GM12864 (cell line): Measurements from ENCODE around the gene FHOD3.

Experiments used
- DNase-seq: peaks from one replicate; pipeline ENCODE4 v3.0.0-alpha.2; 2011; ENCODE audit warnings: low read depth
- H3K4me3 ChIP-seq: 2 replicates; pipeline ENCODE4 v1.5.1; 2011; ENCODE audit warnings: mild to moderate bottlenecking, low read depth, low read length, control low read depth
- CTCF ChIP-seq: IDR thresholded peaks from 2 replicates; pipeline ENCODE4 v1.5.1; 2011; ENCODE audit warnings: low read depth, mild to moderate bottlenecking, moderate library complexity, low read length, control low read depth, inconsistent platforms; ENCODE audit errors: missing control alignments

Gene FHOD3

DNA sequence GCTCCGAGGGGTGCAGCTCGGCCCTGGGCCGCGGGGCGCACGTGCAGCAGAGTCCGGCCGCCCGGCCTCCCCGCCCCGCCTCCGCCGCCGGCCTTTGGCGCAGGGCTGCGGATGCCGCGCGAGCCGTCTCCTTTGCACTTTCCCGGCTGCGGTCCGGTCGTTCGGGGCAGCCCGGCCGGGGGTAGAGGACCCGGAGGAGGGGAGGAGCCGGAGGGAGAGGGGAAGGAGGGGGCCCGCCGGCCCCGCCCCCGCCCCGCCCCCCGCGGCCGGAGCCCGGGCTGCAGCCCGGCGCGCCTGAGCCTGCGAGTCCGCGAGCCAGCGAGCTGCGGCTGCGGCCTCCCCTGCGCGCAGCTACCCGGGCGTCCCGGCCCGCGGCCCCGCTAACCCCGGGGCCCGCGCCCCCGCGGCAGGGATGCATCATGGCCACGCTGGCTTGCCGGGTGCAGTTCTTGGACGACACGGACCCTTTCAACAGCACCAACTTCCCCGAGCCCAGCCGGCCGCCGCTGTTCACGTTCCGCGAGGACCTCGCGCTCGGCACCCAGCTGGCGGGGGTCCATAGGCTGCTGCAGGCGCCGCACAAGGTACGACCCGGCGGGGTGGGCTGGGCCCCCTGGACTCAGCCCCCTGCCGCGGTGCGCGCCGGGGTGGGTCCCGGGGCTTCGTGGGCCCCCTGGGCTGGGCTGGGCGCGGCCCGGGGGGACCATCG, at the start of gene FHOD3:
FHOD3 (plus strand) TSS at position 297 of the 709 bp plus-strand sequence; CDS start at position 420, 123 bp downstream.
- no peak for TF ChIP-seq CTCF
- peak within 1 kb of the TSS; percentile 34 for H3K4me3 ChIP-seq
- no peak for DNase-seq

- H3K4me3 ChIP-seq = no peak overlapping the region
- TF ChIP-seq CTCF = no peak
- no peak for DNase-seq
These were observed 48.1 kb upstream of the FHOD3 start for GRCh38 chr18:36249392-36249791.

- no peak overlapping the region for H3K4me3 ChIP-seq
- TF ChIP-seq CTCF = no peak
- DNase-seq = no peak
These were observed 46.7 kb upstream of the FHOD3 start for GRCh38 chr18:36250827-36251226.

DNA sequence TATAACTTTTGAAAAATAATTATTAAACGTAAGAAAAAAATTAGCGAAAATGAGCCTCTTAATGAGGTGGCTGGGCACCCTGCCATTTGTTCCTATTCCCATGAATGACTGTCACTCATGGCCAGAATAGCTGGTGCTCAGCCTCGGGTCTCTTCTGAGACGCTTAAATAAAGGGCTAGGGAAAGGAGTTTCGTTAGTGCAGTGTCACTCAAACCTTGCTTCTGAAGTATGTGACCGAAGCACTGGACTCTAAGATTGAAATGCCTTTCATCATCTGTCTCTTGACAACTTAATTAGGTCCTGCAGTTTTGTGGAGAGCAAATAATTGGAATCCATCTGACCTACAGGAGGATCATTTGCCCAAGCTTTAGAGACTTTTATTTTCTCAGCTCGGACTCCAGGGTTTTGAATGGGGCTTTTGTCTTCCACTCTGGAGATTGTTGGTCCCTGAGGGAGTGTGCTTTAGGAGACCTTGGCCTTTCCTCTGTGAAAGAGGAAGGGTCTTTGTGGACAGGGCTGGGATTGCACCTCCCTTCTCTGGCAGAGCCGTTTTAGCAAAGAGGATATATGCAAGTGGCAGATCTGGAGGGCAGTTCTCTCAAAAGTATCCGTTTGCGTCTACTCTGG, 42.3 kb upstream of the FHOD3 start:
- no peak for DNase-seq
- no peak for TF ChIP-seq CTCF
- no peak overlapping the region for H3K4me3 ChIP-seq

- DNase-seq = no peak
- TF ChIP-seq CTCF = no peak
These were observed 41.4 kb upstream of the FHOD3 start for GRCh38 chr18:36256094-36256493.

GRCh38 chr18:36262971-36263370, 34.5 kb upstream of the FHOD3 start:
- H3K4me3 ChIP-seq = no peak overlapping the region
- DNase-seq = no peak
- no peak for TF ChIP-seq CTCF

More at GRCh38 chr18:36256094-36256493, 41.4 kb upstream of the FHOD3 start:
- no peak overlapping the region for H3K4me3 ChIP-seq

DNA sequence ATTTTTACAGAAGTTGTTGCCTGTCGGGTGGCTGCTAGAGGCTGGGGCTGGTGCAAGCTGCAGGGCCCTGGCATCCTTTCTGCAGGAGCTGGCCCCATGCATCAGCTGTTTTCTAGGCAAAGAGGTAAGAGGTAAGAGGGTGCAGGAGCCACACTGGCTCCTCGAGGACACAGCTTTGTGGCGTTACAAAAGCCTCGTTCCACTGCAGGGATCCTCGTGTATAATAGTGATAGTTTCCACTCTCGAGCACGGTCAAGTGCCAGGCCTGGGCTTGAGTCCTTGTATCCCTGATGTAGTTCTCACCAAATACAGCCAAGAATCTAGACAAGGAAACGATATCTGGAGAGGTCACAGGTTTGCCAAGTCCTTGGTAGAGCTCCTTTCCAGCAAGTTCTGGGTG, 33.2 kb upstream of the FHOD3 start:
- no peak for TF ChIP-seq CTCF
- H3K4me3 ChIP-seq = no peak overlapping the region
- no peak for DNase-seq
